Tibial nerve (tissue), 3 donors: ENCODE data around the gene OR2C3.

Experiments used
- CTCF ChIP-seq, 5 experiments: fragments of 200-600 bp in 3 of 5; fragments of 450-650 bp in 2 of 5; sonication (generic) in 3 of 5; IDR thresholded peaks; one replicate each; pipeline ENCODE4 v1.5.1; 2016 to 2019; ENCODE audit warnings: antibody characterized with exemption in 5 of 5, mild to moderate bottlenecking in 3 of 5, moderate library complexity in 2 of 5
- POLR2A ChIP-seq, 2 donors: fragments of 450-650 bp; IDR thresholded peaks; one replicate each; pipeline ENCODE4 v1.6.1; 2017; ENCODE audit warnings: antibody characterized with exemption in 2 of 2, mild to moderate bottlenecking in 2 of 2, moderate library complexity in 2 of 2

GRCh38 chr1:247576514-247576913, 40.3 kb upstream of the OR2C3 start:
- no peak for TF ChIP-seq POLR2A (IDR thresholded peaks at IDR 0.05)
- TF ChIP-seq CTCF (IDR thresholded peaks at IDR 0.05): peak in 1 of 5 experiments; percentile 28
